Measurements from ENCODE around the gene CYLD.

GRCh38 chr16:50702725-50703124, 39.2 kb upstream of the CYLD start:
- TF ChIP-seq CTCF (IDR thresholded peaks at IDR 0.05): no peak
- no peak for TF ChIP-seq POLR2A (IDR thresholded peaks at IDR 0.05)
- no peak for TF ChIP-seq POLR2AphosphoS5 (IDR thresholded peaks at IDR 0.05)
- no peak for TF ChIP-seq EP300 (IDR thresholded peaks at IDR 0.05)

All from sigmoid colon (tissue), 4 donors.